Neural cell (in vitro differentiated cells): Measurements from ENCODE around the gene SLC41A1. TPM values are rescaled to one million over a fixed set of nuclear protein-coding genes. Genes with fewer than 3 reads are reported as not detected.

ENCODE experiments used
- H2AFZ ChIP-seq: fragments of 200-600, 300-800 bp; sonication (generic), shearing (Covaris generic); 2 replicates; pipeline ENCODE4 v1.6.0; 2014; ENCODE audit warnings: low read depth, mild to moderate bottlenecking, antibody characterized with exemption, low read length, moderate library complexity
- H3F3A ChIP-seq: fragments of 200-600 bp; shearing (Covaris generic); 2 replicates; pipeline ENCODE4 v1.6.1; 2016; ENCODE audit warnings: mild to moderate bottlenecking, moderate library complexity, mixed read lengths, antibody characterized with exemption, low read length; ENCODE audit not compliant: insufficient read depth, poor library complexity, severe bottlenecking
- H3K27ac ChIP-seq: fragments of 200-600, 300-800 bp; sonication (generic), shearing (Covaris generic); 2 replicates; pipeline ENCODE4 v1.5.1; 2014; ENCODE audit warnings: mild to moderate bottlenecking, low read length, moderate library complexity
- H3K27me3 ChIP-seq: fragments of 300-800, 200-600 bp; sonication (generic), shearing (Covaris generic); 2 replicates; pipeline ENCODE4 v1.6.0; 2014; ENCODE audit warnings: mild to moderate bottlenecking, low read depth, low read length, moderate library complexity; ENCODE audit not compliant: insufficient read depth
- H3K36me3 ChIP-seq: fragments of 300-800, 200-600 bp; sonication (generic), shearing (Covaris generic); 2 replicates; pipeline ENCODE4 v1.5.1; 2014; ENCODE audit warnings: mild to moderate bottlenecking, antibody characterized with exemption, low read length, moderate library complexity; ENCODE audit not compliant: insufficient read depth
- H3K4me2 ChIP-seq: fragments of 300-800, 200-600 bp; sonication (generic), shearing (Covaris generic); 2 replicates; pipeline ENCODE4 v1.6.0; 2014; ENCODE audit warnings: mild to moderate bottlenecking, low read length
- H3K4me3 ChIP-seq: fragments of 300-800, 200-600 bp; sonication (generic), shearing (Covaris generic); 2 replicates; pipeline ENCODE4 v1.5.1; 2014; ENCODE audit warnings: mild to moderate bottlenecking, low read length, moderate library complexity
- H3K79me2 ChIP-seq: fragments of 200-600 bp; shearing (Covaris generic); replicated peaks from 2 replicates; pipeline ENCODE4 v1.6.0; 2014; ENCODE audit warnings: mild to moderate bottlenecking, low read length, moderate library complexity; ENCODE audit not compliant: insufficient read depth
- H3K9ac ChIP-seq: fragments of 300-800, 200-600 bp; sonication (generic), shearing (Covaris generic); 2 replicates; pipeline ENCODE4 v1.6.1; 2016; ENCODE audit warnings: mild to moderate bottlenecking, low read length, mixed read lengths
- H3K9me2 ChIP-seq: fragments of 200-600 bp; shearing (Covaris generic); 2 replicates; pipeline ENCODE4 v1.6.1; 2016; ENCODE audit warnings: mild to moderate bottlenecking, low read length, mixed read lengths; ENCODE audit not compliant: insufficient read depth
- H3K9me3 ChIP-seq: fragments of 200-600, 300-800 bp; sonication (generic), shearing (Covaris generic); 2 replicates; pipeline ENCODE4 v1.6.1; 2016; ENCODE audit warnings: mild to moderate bottlenecking, mixed run types, low read length, moderate library complexity, mixed read lengths
- H4K20me1 ChIP-seq: fragments of 200-600 bp; shearing (Covaris generic); 2 replicates; pipeline ENCODE4 v1.6.1; 2016; ENCODE audit warnings: mild to moderate bottlenecking, mixed run types; ENCODE audit not compliant: insufficient read depth
- CTCF ChIP-seq: fragments of 450-650 bp; IDR thresholded peaks from 2 replicates; pipeline ENCODE4 v1.5.1; 2014; ENCODE audit warnings: antibody characterized with exemption, mild to moderate bottlenecking, moderate library complexity; ENCODE audit not compliant: poor library complexity, severe bottlenecking
- EP300 ChIP-seq: fragments of 450-650 bp; conservative IDR thresholded peaks from 2 replicates; pipeline ENCODE4 v1.6.1; 2014; ENCODE audit warnings: antibody characterized with exemption, mild to moderate bottlenecking, moderate library complexity; ENCODE audit not compliant: poor library complexity, severe bottlenecking
- EZH2 ChIP-seq: fragments of 200-600, 300-800 bp; shearing (Covaris generic), sonication (generic); IDR thresholded peaks from 2 replicates; pipeline ENCODE4 v1.6.1; 2014; ENCODE audit warnings: antibody characterized with exemption, low read length, borderline replicate concordance, mild to moderate bottlenecking; ENCODE audit not compliant: insufficient read depth, poor library complexity, severe bottlenecking
- MXI1 ChIP-seq: fragments of 450-650 bp; conservative IDR thresholded peaks from 2 replicates; pipeline ENCODE4 v1.6.1; 2014; ENCODE audit warnings: antibody characterized with exemption, mild to moderate bottlenecking; ENCODE audit not compliant: poor library complexity, severe bottlenecking
- POLR2AphosphoS5 ChIP-seq: IDR thresholded peaks from 2 replicates; pipeline ENCODE4 v1.6.1; 2012
- RAD21 ChIP-seq: fragments of 450-650 bp; conservative IDR thresholded peaks from 2 replicates; pipeline ENCODE4 v1.6.1; 2014; ENCODE audit warnings: antibody characterized with exemption, mild to moderate bottlenecking, moderate library complexity
- REST ChIP-seq: IDR thresholded peaks from 2 replicates; pipeline ENCODE4 v1.6.1; 2012; ENCODE audit warnings: borderline replicate concordance
- SMC3 ChIP-seq: fragments of 450-650 bp; conservative IDR thresholded peaks from 2 replicates; pipeline ENCODE4 v1.6.1; 2014; ENCODE audit warnings: antibody characterized with exemption, mild to moderate bottlenecking, moderate library complexity; ENCODE audit not compliant: poor library complexity
- TAF1 ChIP-seq: IDR thresholded peaks from 2 replicates; pipeline ENCODE4 v1.6.1; 2012; ENCODE audit warnings: low read depth
- polyA plus RNA-seq: library from polyadenylated mRNA; depleted of rRNA; stranded (reverse); fragments of >200 nt; gene quantifications from 2 replicates; pipeline ENCODE4 v1.2.3, GENCODE V29; 2014

Gene SLC41A1
- polyA plus RNA-seq, 1 donor from 2014 or later = 4.2 TPM

DNA sequence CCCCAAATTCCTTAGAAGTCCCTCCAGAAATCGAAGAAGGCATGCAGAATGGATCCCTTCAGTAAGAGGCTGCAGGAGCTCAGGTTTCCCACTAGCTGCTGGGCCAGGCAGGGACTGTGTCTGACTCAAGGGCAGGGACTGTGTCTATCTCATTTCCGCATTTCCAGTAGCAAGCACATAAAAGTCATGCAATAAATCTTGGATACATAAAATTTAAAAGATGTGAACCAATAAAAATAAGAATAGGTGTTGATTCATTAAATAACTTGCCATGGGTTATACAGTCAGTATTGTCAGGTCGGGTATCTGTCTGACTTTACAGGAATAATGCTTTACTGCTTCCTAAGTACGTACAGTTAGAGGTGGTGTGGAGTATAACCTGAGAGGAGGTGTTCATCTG, 21.8 kb upstream of the SLC41A1 start:
- Histone ChIP-seq H3K4me2 (no peak overlapping the region), H3K4me3 (no peak overlapping the region), H3K27me3 (no peaks in the 10 kb centered on the region), H3K27ac (no peak overlapping the region), H4K20me1 (no peaks in the 10 kb centered on the region), H3K9me2 (no peaks in the 10 kb centered on the region), H3K9me3 (no peaks in the 10 kb centered on the region), H3F3A (no peaks in the 10 kb centered on the region), H3K9ac (no peak overlapping the region), H3K79me2 (no peaks in the 10 kb centered on the region), H3K36me3 (no peaks in the 10 kb centered on the region), H2AFZ (no peak overlapping the region)
- TF ChIP-seq TAF1 = no peak
- no peak for TF ChIP-seq POLR2AphosphoS5
- TF ChIP-seq RAD21 = no peak
- no peak for TF ChIP-seq REST
- no peak for TF ChIP-seq SMC3
- TF ChIP-seq CTCF = no peak
- no peak for TF ChIP-seq EP300
- TF ChIP-seq MXI1 = no peak
- no peak for TF ChIP-seq EZH2

DNA sequence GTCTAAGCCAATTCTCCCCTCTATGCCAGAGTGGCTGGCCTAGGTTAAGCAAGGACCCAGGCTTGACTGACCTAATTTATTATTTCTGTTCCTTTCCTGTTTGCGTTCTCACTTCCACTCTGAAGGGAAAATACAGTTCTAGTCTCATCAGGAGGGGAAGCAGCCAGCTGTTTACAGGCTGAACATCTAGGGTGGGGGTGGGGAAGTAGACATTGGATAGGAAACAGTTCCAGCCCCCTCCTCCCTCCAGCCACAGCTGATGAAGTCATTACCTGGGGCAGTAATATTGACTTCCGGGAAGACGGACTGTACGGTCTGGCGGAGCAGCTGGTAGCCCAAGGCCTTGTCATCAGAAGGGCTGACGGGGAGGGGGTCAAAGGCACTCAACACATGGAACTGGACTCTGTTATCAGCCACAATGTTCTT, 19.3 kb upstream of the SLC41A1 start:
- H3K9ac ChIP-seq = no peak overlapping the region
- H3F3A ChIP-seq = no peaks in the 10 kb centered on the region
- no peaks in the 10 kb centered on the region for H3K79me2 ChIP-seq
- H3K27me3 ChIP-seq = no peaks in the 10 kb centered on the region
- no peak for TF ChIP-seq REST
- TF ChIP-seq RAD21 = no peak
- no peak for TF ChIP-seq MXI1
- no peak for TF ChIP-seq CTCF
- no peak for TF ChIP-seq POLR2AphosphoS5
- no peak for TF ChIP-seq EZH2
- TF ChIP-seq EP300 = no peak
- no peak for TF ChIP-seq SMC3
- no peak for TF ChIP-seq TAF1
- H3K9me2 ChIP-seq = no peaks in the 10 kb centered on the region
- no peak overlapping the region for H2AFZ ChIP-seq
- H3K36me3 ChIP-seq = no peaks in the 10 kb centered on the region
- H3K4me3 ChIP-seq = no peak overlapping the region
- no peaks in the 10 kb centered on the region for H3K9me3 ChIP-seq
- H3K4me2 ChIP-seq = no peak overlapping the region
- H3K27ac ChIP-seq = no peak overlapping the region
- no peaks in the 10 kb centered on the region for H4K20me1 ChIP-seq
